ENCODE measurements around the gene NOC4L. TPM values are rescaled to one million over a fixed set of nuclear protein-coding genes. Genes with fewer than 3 reads are reported as not detected.

Gene NOC4L
- total and polyA plus RNA-seq, 7 donors, result 7.9 to 36.7 (median 25.7) TPM

GRCh38 chr12:132165584-132165983, 21.3 kb downstream of the NOC4L start:
- 91 to 94% (median 92%) methylated on average over 6 of the region's 6 CpGs for WGBS, 3 donors
- intact Hi-C loops (cut with DNase I), result no loop called here
- no peak for TF ChIP-seq CTCF (IDR thresholded peaks at IDR 0.05)
- DNase-seq (no peak), ATAC-seq (no peak)
- Histone ChIP-seq H3K9me3 (no peaks in the 10 kb centered on the region), H3K4me3 (no peak overlapping the region), H3K27me3 (ENCODE audit: insufficient read depth in 3 of 3, low read length in 2 of 3) (peaks cover 0 to 46% (median 20%) of the 10 kb centered on the region in 3 donors), H3K36me3 (ENCODE audit: insufficient read depth in 1 of 2, low read depth in 1 of 2) (no peaks in the 10 kb centered on the region), H3K4me1 (no peaks in the 10 kb centered on the region), H3K27ac (no peak overlapping the region)

- H3K27me3 ChIP-seq (ENCODE audit: insufficient read depth in 3 of 3, low read length in 2 of 3), result peaks cover 0 to 46% (median 21%) of the 10 kb centered on the region in 3 donors
- no peaks in the 10 kb centered on the region for H3K4me1 ChIP-seq
- H3K4me3 ChIP-seq, result no peak overlapping the region
- ATAC-seq (no peak), DNase-seq (no peak)
- H3K36me3 ChIP-seq (ENCODE audit: insufficient read depth in 1 of 2, low read depth in 1 of 2), result no peaks in the 10 kb centered on the region
- H3K27ac ChIP-seq, result no peak overlapping the region
- intact Hi-C loops (cut with DNase I), result no loop called here
- no peak for TF ChIP-seq CTCF (IDR thresholded peaks at IDR 0.05)
- WGBS, 3 donors, result 88 to 89% (median 88%) methylated on average over 2 of the region's 2 CpGs
- no peaks in the 10 kb centered on the region for H3K9me3 ChIP-seq
Observed at GRCh38 chr12:132166093-132166492, 21.8 kb downstream of the NOC4L start.

GRCh38 chr12:132166801-132167591, 22.7 kb downstream of the NOC4L start:
- peaks cover 0 to 55% (median 19%) of the 10 kb centered on the region in 3 donors for H3K27me3 ChIP-seq (ENCODE audit: insufficient read depth in 3 of 3, low read length in 2 of 3)
- 90 to 95% (median 94%) methylated on average over 10 of the region's 10 CpGs for WGBS, 3 donors
- H3K27ac ChIP-seq, result no peak overlapping the region
- intact Hi-C loops (cut with DNase I), result no loop called here
- H3K9me3 ChIP-seq, result no peaks in the 10 kb centered on the region
- no peak for TF ChIP-seq CTCF (IDR thresholded peaks at IDR 0.05)
- no peaks in the 10 kb centered on the region for H3K36me3 ChIP-seq (ENCODE audit: insufficient read depth in 1 of 2, low read depth in 1 of 2)
- DNase-seq (peak in 1 of 2 donors; percentile 39), ATAC-seq (no peak)
- H3K4me3 ChIP-seq, result no peak overlapping the region
- H3K4me1 ChIP-seq, result no peaks in the 10 kb centered on the region

GRCh38 chr12:132167611-132168310, 23.5 kb downstream of the NOC4L start:
- intact Hi-C loops (cut with DNase I), result no loop called here
- H3K27me3 ChIP-seq (ENCODE audit: insufficient read depth in 3 of 3, low read length in 2 of 3), result peaks cover 0 to 55% (median 16%) of the 10 kb centered on the region in 3 donors

More at GRCh38 chr12:132167611-132168310, 23.5 kb downstream of the NOC4L start:
- Histone ChIP-seq H3K4me3 (no peak overlapping the region), H3K27ac (no peak overlapping the region), H3K9me3 (no peaks in the 10 kb centered on the region), H3K36me3 (ENCODE audit: insufficient read depth in 1 of 2, low read depth in 1 of 2) (no peaks in the 10 kb centered on the region), H3K4me1 (no peaks in the 10 kb centered on the region)
- WGBS, 3 donors, result 57 to 66% (median 60%) methylated on average over 30 of the region's 30 CpGs
- no peak for TF ChIP-seq CTCF (IDR thresholded peaks at IDR 0.05)
- ATAC-seq (no peak), DNase-seq (peak in 1 of 2 donors; percentile 28)
